ENCODE measurements around the gene FBXW8.

DNA sequence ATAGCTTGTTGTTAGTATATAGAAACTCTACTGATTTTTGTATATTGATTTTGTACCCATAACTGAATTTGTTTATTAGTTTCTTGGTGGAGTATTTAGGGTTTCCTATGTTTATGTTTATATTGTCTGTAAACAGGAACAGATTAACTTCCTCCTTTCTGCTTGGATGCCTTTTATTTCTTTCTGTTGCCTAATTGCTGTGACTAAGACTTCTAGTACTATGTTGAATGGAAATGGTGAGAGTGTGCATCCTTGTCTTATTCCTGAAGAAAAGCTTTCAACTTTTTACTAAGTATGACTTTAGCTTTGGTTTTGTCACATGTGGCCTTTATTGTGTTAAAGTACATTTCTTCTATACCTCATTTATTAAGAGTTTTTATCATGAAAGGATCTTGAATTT, 20.9 kb downstream of the FBXW8 start:
- no peak for TF ChIP-seq BCL11A (tag by site-specific recombination; IDR thresholded peaks at IDR 0.05; ENCODE audit: low read depth)
- no peak for TF ChIP-seq HOXA7 (CRISPR knock-in tag; IDR thresholded peaks at IDR 0.05; ENCODE audit: borderline replicate concordance)
